GM19324 (cell line): ENCODE measurements around the gene CTAGE8.
"Not testable (repeated sequence)": the region's sequence is repeated elsewhere in the genome, so short reads cannot be mapped to it uniquely, and the experiment has no call there.

ENCODE experiments used
- ATAC-seq: cut with Tn5 transposase; IDR thresholded peaks from one replicate; pipeline ENCODE4 v1.9.1; 2021; ENCODE audit warnings: mild to moderate bottlenecking, moderate library complexity; ENCODE audit not compliant: unreplicated experiment, low FRiP score

The CTAGE8 gene

GRCh38 chr7:144269188-144269587 lies at the start of gene CTAGE8:
Gene CTAGE8 (minus strand): TSS chr7:144269288. CDS start chr7:144269250, 38 bp downstream.
- ATAC-seq: not testable (repeated sequence)

- ATAC-seq: not testable (repeated sequence)
These were observed 48.4 kb upstream of the CTAGE8 start for GRCh38 chr7:144317537-144317936.

- ATAC-seq: not testable (repeated sequence)
These were observed 42.9 kb upstream of the CTAGE8 start, which contains the start of gene OR2A1 for GRCh38 chr7:144311872-144312469. Gene OR2A1 (plus strand): TSS chr7:144312419. CDS start chr7:144318125, 5,706 bp downstream.

- not testable (repeated sequence) for ATAC-seq
These were observed 42.1 kb upstream of the CTAGE8 start for GRCh38 chr7:144311218-144311617.

- ATAC-seq: not testable (repeated sequence)
These were observed 40.6 kb upstream of the CTAGE8 start for GRCh38 chr7:144309702-144310101.

- not testable (repeated sequence) for ATAC-seq
These were observed 36.1 kb upstream of the CTAGE8 start for GRCh38 chr7:144305156-144305555.

GRCh38 chr7:144303607-144304006 lies 34.5 kb upstream of the CTAGE8 start:
- not testable (repeated sequence) for ATAC-seq

GRCh38 chr7:144302578-144303303 lies 33.7 kb upstream of the CTAGE8 start:
- ATAC-seq: not testable (repeated sequence)

- peak; percentile 83 for ATAC-seq
These were observed 24.9 kb upstream of the CTAGE8 start for GRCh38 chr7:144293794-144294499.

- ATAC-seq: not testable (repeated sequence)
These were observed 23.5 kb upstream of the CTAGE8 start for GRCh38 chr7:144292384-144293161.

GRCh38 chr7:144291607-144292006 lies 22.5 kb upstream of the CTAGE8 start:
- ATAC-seq: not testable (repeated sequence)

GRCh38 chr7:144287171-144287784 lies 18.2 kb upstream of the CTAGE8 start:
- ATAC-seq: not testable (repeated sequence)

GRCh38 chr7:144283716-144284115 lies 14.6 kb upstream of the CTAGE8 start:
- ATAC-seq: not testable (repeated sequence)

- not testable (repeated sequence) for ATAC-seq
These were observed 13.4 kb upstream of the CTAGE8 start for GRCh38 chr7:144282490-144282889.

GRCh38 chr7:144281981-144282380 lies 12.9 kb upstream of the CTAGE8 start:
- ATAC-seq: not testable (repeated sequence)

GRCh38 chr7:144280010-144280409 lies 10.9 kb upstream of the CTAGE8 start:
- not testable (repeated sequence) for ATAC-seq

GRCh38 chr7:144275281-144275680 lies 6.2 kb upstream of the CTAGE8 start:
- ATAC-seq: not testable (repeated sequence)

GRCh38 chr7:144264692-144265091 lies 4.4 kb downstream of the CTAGE8 start, which contains the start of gene OR2A7:
Gene OR2A7 (minus strand): TSS chr7:144264792. CDS start chr7:144259628, 5,164 bp downstream.
- not testable (repeated sequence) for ATAC-seq

- ATAC-seq: not testable (repeated sequence)
These were observed 7.0 kb downstream of the CTAGE8 start for GRCh38 chr7:144262128-144262527.

- not testable (repeated sequence) for ATAC-seq
These were observed 10.0 kb downstream of the CTAGE8 start for GRCh38 chr7:144259067-144259466.
